Epithelial cell of esophagus (primary cell): ENCODE results near the gene FBXW4.

Experiments used
- DNase-seq: peaks from one replicate; pipeline ENCODE4 v3.0.0; 2010; ENCODE audit warnings: low read depth
- H3K4me3 ChIP-seq: 2 replicates; pipeline ENCODE4 v1.5.1; 2011; ENCODE audit warnings: mild to moderate bottlenecking, low read length, control low read depth
- CTCF ChIP-seq: IDR thresholded peaks from 2 replicates; pipeline ENCODE4 v1.5.1; 2011; ENCODE audit warnings: low read depth, mild to moderate bottlenecking, low read length, control low read depth, inconsistent platforms; ENCODE audit not compliant: insufficient read depth; ENCODE audit errors: missing control alignments

The FBXW4 gene

GRCh38 chr10:101623528-101623927 is 71.4 kb downstream of the FBXW4 start:
- H3K4me3 ChIP-seq, result no peak overlapping the region
- no peak for DNase-seq
- TF ChIP-seq CTCF, result no peak

GRCh38 chr10:101619983-101620382 is 75.0 kb downstream of the FBXW4 start:
- no peak for TF ChIP-seq CTCF
- H3K4me3 ChIP-seq, result no peak overlapping the region
- no peak for DNase-seq

- H3K4me3 ChIP-seq, result no peak overlapping the region
- no peak for TF ChIP-seq CTCF
- no peak for DNase-seq
Measured at GRCh38 chr10:101618871-101619270, 76.1 kb downstream of the FBXW4 start.

GRCh38 chr10:101617824-101618568 is 77.0 kb downstream of the FBXW4 start:
- no peak for DNase-seq
- no peak overlapping the region for H3K4me3 ChIP-seq
- TF ChIP-seq CTCF, result no peak

- TF ChIP-seq CTCF, result no peak
- H3K4me3 ChIP-seq, result no peak overlapping the region
- no peak for DNase-seq
Measured at GRCh38 chr10:101617102-101617823, 77.7 kb downstream of the FBXW4 start.

GRCh38 chr10:101616415-101617101 is 78.4 kb downstream of the FBXW4 start:
- DNase-seq, result no peak
- no peak overlapping the region for H3K4me3 ChIP-seq
- TF ChIP-seq CTCF, result no peak
